ENCODE results near the gene PPP1R7.
"Not testable (repeated sequence)": the region's sequence is repeated elsewhere in the genome, so short reads cannot be mapped to it uniquely, and the experiment has no call there.

Gene PPP1R7, protein sequence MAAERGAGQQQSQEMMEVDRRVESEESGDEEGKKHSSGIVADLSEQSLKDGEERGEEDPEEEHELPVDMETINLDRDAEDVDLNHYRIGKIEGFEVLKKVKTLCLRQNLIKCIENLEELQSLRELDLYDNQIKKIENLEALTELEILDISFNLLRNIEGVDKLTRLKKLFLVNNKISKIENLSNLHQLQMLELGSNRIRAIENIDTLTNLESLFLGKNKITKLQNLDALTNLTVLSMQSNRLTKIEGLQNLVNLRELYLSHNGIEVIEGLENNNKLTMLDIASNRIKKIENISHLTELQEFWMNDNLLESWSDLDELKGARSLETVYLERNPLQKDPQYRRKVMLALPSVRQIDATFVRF

DNA sequence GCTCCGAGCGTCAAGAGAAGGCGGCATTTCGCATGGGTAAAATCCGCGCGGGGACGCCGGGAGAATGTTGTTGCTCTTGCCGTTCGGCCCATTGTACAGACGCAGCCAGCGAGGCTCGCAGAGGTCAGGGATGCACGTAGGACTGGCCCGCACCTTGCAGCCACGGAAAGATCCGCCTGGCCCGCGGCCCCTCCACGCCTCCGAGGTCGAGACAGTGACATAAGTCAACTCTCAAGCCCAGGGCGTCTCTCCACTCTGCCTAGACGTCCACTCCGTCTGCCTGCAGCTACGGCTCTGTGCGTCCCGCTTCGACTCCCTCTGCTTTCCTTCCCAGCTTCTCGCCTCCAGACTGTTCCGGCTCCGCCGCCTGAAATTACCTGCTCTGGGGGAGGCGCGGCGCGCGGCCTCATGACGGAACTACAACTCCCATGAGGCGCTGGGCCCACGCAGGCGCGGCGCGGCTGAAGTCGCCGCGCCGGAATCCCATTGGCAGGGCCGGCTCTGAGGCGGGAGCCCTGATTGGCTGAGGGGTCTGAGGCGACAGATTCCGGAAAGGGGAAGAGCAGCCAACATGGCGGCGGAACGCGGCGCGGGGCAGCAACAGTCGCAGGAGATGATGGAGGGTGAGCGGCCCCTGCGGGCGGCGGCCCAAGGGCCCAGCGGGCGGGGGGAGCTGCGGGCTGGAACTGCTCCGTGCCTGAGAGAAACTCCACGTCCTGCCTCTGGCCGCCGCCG, at the start of gene PPP1R7:
PPP1R7 (plus strand) TSS at position 543 of the 735 bp plus-strand sequence; CDS start at position 572, 29 bp downstream.
- peak; percentile 86 for DNase-seq

DNA sequence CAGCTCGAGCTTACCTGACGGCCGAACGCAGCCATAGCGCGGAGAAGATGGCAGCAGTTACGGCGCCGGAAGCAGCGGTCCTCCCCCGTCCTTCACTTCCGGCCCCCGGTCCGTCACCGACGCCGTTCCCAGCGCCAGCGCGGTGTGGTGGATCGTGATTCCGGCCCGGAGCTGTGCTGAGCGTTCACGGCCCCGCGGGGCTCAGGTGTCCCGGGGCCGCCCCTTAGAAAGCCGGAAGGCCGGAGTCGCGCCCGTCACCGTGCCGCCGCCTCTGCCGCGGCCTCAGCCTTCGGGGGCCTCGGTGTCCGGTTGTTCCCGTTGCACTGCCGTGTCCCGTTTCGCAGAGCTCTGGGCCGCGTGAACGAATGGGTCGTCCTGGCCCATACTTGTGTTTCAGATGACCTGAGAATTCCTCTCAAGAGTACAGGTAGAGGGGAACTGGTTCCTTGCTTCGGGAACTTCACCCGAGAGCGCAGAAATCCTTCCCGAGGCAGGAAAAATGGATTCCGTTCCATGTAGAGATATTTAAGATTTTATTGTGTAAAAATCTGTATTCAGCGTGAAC, 47.9 kb upstream of the PPP1R7 start, which contains the start of gene MTERF4:
MTERF4 (minus strand) TSS at position 49 of the 565 bp plus-strand sequence; CDS start at position 35, 14 bp downstream.
- DNase-seq: peak; percentile 83

DNA sequence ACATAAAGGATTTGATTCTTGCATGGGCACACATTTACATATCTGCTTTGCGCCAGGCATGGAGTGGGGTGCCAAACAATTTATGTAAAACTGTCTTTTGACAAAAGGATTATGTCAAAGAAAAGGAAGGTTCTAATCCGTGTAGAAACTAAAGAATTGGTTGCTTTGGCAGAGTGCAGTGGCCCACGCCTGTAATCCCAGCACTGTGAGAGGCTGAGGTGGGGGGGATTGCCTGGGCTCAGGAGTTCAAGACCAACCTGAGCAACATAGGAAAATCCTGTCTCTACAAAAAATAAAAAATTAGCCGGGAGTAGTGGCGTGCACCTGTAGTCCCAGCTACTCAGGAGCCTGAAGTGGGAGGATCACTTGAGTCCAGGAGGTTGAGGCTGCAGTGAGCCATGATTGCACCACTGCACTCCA, 47.1 kb upstream of the PPP1R7 start:
- DNase-seq: no peak

DNA sequence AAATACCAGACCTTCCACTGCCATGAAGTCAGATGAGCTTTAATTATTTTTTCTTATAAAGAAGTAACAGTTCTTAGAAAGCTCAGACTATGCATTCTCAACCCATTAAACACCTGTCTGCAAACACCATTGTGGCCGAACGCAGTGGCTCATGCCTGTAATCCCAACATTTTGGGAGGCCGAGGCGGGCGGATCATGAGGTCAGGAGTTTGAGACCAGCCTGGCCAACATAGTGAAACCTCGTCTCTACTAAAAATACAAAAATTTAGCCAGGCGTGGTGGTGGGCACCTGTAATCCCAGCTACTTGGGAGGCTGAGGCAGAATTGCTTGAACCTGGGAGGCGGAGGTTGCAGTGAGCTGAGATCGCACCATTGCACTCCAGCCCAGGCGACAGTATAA, 45.7 kb upstream of the PPP1R7 start:
- not testable (repeated sequence) for DNase-seq

DNA sequence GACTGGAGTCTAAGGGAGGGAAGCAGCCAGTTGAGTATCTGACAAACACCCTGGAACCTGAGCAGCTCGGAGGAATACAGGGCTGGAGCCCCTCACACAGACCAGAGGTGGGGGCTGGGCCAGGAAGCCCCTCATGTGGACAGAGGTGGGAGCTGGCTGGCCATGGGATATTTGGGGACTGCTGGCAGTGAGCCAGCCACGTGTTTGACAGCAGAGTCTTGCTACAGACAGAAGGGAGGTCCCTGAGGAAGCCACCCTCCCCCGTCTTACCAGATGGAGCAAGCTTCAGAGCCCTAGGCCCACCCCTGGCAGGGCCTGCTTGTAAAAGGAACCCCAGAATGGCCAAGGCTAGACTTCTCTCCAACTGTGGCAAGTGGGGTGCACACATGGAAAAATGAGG, 44.6 kb upstream of the PPP1R7 start:
- no peak for DNase-seq

DNA sequence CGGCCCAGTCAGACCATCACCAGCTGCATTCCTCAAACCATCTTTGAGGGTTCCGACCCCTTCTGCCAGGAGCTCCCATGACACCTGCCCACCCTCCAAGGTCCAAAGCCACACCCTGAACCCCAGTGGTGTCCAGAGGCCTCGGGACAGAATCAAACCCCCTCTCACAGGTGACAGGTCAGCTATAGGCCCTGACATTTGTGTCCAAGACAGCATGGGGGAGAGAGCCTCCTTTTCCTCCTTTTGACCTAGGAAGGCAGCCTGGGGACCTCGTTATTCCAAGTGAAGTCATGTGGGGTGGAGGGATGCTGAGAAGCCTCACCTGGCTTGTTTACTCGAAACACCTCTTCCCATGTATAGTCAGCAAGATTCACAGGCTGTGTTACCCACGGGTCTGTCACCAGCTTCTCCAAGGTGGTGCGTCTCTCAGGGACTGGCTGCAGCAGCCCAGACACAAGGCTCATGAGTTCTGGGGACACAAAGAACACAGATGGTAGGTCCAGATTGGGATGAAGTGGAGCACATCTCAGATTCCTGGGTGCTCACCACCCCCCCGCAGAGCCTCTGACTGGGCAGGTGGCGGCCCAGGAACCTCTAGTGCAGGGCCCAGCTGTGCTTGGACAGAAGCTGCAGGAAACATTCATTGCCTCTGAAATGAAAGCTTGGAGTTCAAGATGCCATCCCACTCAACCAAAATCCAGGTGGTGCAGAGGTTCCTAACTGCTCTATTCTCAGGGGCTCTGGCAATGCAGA, 43.1 kb upstream of the PPP1R7 start:
- no peak for DNase-seq

DNA sequence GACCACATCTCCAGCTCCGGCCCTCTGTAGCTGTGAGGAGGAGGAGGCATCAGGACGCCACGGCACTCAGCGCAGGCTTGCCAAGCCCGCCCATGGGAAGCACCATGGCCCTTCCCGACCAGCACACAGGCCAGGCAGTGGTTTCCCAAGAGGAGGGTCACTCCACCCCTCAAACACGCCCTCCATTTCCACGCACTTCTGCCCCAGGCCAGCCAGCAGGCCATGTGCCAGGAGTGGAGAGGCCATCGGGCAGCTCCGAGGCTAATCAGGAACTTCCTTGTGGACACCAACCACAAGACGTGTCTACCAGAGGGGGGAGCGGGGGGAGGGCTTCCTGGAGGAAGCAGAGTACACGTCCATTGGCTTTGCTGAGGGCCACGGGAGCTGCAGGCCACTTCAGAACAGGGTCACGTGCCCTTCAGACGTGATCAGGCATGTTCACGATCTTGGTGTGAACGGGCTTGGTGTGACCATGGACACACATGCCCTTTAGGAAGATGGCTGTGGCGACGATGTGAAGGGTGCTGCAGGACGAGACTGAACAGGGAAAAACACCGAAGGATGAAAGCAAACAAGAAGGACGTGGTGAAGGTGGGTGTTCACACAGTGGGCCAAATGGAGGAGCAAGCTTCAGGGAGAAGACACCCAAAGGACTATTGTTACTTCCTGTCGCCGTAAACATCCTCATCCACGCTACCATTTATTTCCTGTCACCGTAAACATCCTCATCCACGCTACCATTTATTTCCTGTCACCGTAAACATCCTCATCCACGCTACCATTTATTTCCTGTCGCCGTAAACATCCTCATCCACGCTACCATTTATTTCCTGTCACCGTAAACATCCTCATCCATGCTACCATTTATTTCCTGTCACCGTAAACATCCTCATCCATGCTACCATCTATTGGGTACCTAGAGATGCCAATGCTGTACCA, 41.7 kb upstream of the PPP1R7 start:
- DNase-seq: no peak

DNA sequence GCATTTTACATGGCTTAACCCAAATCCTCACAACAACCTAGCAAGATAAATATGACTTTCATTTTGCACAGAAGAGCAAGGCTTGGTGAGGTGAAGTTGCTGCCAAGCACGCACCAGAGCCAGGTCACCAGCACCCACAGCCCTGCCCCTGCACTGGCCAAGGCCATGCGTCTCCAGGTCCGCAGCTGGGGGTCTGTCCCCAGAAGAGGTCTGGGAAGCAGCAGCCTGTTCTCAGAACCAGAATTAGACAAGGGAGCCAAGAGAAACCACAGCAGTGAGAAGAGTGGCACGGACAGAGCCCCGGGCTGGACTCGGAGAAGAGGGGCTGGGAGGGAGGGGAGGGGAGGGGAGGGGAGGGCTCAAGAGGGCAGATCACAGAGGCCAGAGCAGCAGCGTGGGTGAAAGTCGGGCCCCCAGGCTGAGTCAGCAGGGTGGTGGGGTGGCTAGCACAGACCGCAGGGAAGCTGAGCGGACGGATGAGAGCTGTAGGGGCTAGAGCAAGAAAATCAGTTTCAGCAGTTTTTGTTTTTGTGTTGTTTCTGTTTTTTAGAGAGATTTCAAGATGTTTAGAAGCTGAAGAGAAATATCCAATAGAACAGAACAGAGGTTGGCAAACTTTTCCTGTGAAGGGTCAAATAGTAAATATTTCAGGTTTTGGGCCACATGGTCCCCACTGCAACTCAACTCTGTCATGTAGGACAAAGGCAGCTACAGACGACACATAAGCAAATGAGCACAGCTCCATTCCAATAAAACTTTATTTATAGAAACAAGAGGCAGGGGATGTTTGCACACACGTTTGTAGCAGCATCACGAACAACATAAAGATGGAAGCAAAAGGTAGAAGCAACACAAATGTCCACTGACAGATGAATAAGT, 40.8 kb upstream of the PPP1R7 start:
- DNase-seq: no peak

DNA sequence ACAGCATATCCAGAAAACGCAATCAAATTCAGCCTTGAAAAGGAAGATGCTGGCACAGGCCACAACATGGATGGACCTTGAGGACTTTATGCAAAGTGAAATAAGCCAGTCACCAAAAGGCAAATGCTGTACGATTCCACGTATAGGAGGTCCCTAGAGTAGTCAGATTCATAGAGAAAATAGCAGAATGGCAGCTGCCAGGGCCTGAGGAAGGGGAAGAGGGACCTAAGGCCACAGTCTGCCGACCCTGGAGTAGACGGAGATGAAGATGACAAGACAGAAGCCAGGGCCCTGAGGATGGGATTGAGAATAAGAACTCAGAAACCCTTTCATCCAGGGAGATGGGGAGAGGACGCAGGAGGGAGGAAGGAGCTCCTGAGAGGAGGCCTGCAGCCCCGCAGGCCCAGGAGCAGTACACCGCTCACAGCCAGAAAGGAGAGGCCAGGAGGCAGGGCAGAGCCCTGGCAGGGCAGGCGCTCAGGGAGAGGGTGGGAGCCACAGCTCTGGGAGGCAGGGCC, 40.1 kb upstream of the PPP1R7 start:
- DNase-seq: no peak

DNA sequence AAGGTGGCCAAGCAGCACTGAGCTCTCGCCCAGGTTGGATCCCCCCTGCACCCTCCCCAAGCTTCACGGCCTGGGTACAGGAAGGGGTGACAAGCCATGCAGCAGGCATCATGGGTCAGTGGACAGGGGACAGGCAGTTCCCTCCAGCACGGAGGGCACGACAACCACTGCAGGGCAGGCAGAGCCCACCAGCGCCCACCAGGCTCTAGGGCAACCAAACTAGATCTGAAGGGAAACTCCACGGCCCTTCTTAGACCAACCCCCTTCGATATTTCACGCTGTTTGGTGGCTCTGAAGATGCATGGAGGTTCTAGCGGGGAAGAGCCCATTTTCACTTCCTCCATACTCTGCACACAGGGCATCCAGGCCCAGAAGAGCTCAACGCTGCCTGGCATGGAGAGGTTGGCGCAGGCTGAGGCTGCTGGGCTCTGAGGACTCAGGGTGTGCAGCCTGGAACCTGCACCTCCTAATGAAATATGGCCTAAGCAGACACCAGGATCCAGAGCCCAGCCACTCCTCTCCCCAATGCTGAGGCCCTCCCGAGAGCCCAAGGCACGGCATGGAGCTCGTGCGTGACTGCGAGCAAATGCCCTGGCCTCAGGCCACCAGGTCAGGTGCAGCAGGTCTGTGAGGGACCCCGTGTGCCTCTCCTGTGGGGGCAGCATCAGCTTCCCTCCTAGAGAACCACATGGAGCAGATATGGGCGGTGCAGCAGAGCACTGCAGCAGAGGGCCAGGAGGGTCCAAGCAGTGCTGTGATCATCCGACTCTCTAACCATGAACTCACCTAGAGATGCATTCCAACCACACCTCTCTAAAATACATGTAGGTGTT, 39.4 kb upstream of the PPP1R7 start:
- DNase-seq: no peak

DNA sequence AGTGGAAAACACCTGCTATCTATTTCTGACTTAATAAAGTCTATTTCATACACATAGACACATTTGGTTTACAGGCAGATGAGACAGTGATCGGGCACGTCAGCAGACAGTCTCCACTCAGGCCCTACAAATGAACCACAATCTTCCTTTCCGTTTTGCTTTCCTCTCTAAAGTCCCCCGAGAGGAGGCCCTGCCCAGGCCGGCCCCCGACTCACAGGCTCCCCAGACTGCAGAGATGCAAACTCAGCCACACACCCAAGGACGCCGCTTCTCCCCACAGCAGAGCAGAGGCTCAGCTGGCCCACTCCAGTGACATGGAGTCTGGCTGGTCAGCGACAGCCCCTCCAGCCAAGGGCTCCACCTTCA, 38.8 kb upstream of the PPP1R7 start:
- no peak for DNase-seq

DNA sequence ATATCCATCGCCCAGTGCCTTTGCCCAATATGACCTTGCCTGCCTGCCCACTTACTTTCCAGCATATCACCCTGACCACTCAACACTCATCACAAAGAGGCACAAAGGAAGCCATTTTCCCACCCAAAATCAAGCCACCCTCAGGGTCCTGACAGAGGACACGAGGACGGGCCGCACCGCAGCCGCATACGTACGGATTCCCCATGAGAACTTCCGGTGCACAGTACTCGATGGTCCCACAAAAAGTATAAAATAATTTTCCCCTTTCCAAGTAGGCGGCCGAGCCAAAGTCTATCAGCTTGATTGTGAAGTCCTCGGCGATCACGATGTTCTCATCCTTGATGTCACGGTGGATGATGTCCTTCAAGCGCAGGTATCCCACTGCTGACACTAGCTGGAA, 38.2 kb upstream of the PPP1R7 start:
- DNase-seq: no peak

DNA sequence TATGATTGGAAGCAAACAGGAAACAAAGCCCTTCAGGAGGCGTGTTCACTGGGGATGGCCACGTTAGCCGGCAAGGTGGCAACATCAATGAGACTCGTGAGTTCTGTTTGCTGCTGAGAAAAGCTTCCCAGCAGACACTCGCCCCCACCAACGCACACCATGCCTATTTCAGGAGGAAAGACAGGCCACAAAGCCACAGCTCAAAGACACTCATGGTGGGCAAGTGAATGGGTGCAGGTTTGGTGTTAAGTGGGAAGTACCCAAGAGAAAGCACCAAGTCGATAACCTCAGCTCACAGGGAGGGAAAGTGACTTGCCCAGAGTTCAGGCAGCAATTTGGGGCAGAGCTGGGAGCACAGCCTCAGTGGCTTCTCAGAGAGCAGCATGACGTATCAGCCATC, 37.7 kb upstream of the PPP1R7 start:
- no peak for DNase-seq

DNA sequence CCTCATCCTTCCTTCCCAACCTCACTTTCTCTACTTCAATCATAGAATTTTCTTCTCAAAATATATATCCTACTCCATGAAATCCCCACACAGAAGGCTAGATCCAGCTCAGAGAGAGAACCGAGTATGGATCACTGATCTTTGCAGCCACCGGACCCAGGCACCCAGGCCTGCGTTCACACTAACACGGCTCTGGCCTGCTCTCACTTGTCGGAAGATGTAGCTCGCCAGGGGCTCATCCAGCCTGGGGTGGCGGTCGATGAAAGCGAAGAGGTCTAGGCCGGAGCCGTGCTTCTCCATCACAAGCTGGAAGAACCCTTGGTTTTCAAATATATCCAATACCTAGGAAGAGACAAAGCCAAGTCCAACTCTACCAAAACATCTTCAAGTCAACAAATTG, 35.4 kb upstream of the PPP1R7 start:
- DNase-seq: no peak

DNA sequence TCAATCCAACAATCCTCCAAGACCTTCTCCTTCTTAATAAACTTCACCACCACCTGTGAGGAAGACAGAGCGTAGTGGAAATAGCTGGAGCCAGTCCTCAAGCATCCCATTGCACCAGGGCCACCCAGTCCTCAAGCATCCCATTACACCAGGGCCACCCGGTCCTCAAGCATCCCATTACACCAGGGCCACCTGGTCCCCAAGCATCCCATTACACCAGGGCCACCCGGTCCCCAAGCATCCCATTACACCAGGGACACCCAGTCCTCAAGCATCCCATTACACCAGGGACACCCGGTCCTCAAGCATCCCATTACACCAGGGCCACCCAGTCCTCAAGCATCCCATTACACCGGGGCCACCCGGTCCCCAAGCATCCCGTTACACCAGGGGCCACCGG, 34.9 kb upstream of the PPP1R7 start:
- DNase-seq: no peak

DNA sequence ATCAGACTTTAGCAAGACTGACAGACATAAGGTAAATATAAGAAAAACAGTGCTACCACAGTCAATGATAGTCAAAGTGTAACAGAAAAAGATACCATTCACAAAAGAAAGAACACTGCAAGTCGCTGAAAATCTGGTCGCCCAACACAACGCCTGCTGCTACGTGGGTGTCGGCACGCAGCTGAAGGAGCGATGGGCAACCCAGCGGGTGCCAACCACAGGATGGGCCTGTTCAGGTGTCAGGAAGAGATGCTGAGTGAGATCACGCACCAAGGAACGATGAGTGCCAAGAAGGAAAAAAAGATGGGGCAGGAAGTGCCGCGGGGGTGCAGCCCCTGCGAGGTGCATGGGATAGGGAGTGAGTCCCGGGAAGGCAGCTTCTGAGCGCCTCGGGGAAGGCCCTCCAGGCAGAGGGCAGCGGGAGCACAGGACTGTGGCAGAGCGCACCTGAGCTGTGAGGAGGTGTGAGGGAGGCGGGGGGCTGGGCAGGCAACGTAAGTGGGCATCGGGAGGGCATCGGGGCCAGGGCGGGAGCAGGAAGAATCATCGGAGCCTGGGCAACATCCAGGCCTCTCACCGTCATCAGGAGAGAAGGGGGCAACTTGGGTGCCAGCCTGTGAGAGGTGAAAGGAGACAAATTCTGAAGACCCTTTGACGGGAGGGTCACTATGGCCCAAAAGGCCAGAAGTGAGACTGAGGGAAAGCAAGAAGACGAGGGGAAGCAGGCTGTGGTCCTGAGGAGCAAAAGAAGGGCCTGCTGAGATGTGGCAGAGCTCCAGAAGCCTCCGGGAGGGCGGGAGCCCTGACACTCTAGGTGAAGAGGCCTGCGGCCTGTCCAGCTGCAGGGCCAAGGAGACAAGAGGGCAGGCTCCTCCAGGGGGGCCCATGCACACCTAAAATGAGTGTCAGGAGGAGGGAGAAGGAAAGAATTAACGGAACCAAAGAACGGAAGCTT, 33.4 kb upstream of the PPP1R7 start:
- DNase-seq: no peak

DNA sequence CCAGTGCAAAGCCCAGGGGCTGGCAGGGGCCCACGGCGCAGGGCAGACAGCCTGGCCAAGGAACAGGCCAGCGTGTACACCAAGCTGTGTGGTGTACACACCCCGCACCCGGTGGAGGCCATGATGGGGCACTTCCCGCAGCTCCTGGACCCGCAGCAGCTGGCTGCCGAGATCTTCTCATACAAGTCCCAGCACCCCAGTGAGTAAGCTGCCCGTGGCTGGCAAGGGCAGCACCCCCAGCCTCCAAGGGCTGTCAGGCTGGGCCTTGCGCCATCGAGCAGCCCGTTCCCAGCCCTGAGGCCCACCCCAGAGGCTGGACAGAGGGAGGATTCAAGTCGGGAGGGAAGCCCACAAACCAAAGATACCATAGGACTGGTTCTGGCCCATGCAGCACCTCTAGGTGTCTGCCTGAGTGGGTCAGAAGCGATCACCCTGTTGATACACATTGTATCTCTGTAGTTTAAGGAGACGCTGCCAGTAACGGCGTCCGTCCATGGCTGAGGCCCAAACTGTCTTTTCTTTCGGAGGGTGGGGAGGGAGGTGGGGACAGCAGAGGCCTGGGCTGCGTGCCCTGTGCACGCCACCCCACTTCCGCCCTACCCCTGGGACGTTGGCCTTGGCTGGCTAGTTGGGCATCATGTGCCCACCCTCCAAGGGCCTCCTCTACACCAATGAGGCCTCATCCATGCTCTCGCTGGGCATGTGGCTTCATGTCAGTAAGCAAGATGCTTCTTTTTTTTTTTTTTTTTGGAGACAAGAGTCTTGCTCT, 31.3 kb upstream of the PPP1R7 start:
- DNase-seq: no peak

DNA sequence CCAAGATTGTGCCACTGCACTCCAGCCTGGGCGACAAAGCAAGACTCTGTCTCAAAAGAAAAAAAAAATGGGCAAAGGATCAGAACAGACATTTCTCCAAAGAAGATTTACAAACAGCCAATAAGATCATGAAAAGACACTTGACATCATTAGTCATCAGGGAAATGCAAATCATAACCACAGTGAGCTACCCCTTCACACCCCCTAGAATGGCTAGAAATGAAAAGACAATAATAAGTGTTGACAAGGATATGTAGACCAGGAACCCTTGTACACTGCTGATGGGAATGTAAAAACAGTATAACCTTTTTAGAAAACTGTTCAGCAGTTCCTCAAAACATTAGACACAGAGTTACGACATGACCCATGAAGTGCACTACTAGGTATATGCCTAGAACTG, 29.8 kb upstream of the PPP1R7 start:
- DNase-seq: no peak
